Activated CD4-positive, alpha-beta T cell treated with anti-CD3 and anti-CD28 coated beads for 36 hours (primary cell): Measurements from ENCODE around the gene SARNP. TPM values are rescaled to one million over a fixed set of nuclear protein-coding genes. Genes with fewer than 3 reads are reported as not detected.

ENCODE experiments used
- ATAC-seq: fragments of 200-7000 bp; cut with Tn5 transposase; one replicate; pipeline ENCODE4 v1.10.0; 2021; ENCODE audit warnings: mild to moderate bottlenecking, moderate library complexity
- CTCF ChIA-PET: fragments of 350-600 bp; sonication (Branson Sonifier 250); formaldehyde crosslinking; loops from one replicate; lab custom pipeline; 2021; ENCODE audit warnings: antibody characterized with exemption; lab: Charles Lee
- POLR2A ChIA-PET: fragments of 350-600 bp; sonication (Branson Sonifier 250); formaldehyde crosslinking; loops from one replicate; lab custom pipeline; 2021; ENCODE audit warnings: antibody characterized with exemption, inconsistent platforms; lab: Charles Lee
- DNase-seq: peaks from one replicate; pipeline ENCODE4 v3.0.0-alpha.2; 2020
- H3K27ac Mint-ChIP-seq: one replicate; pipeline ENCODE4 v1.8.0; 2021; ENCODE audit warnings: mixed read lengths
- H3K27me3 Mint-ChIP-seq: one replicate; pipeline ENCODE4 v1.8.0; 2021; ENCODE audit warnings: mixed read lengths
- H3K36me3 Mint-ChIP-seq: one replicate; pipeline ENCODE4 v1.8.0; 2021; ENCODE audit warnings: low read depth, mixed read lengths
- H3K4me1 Mint-ChIP-seq: one replicate; pipeline ENCODE4 v1.8.0; 2021; ENCODE audit warnings: mixed read lengths
- H3K4me3 Mint-ChIP-seq: one replicate; pipeline ENCODE4 v1.8.0; 2021; ENCODE audit warnings: mild to moderate bottlenecking, moderate library complexity, mixed read lengths
- H3K9me3 Mint-ChIP-seq: one replicate; pipeline ENCODE4 v1.8.0; 2021; ENCODE audit warnings: low read depth, mixed read lengths
- intact Hi-C, 2 experiments: fragments of 100-400 bp; cut with DNase I in 1 of 2; cut with micrococcal nuclease in 1 of 2; formaldehyde crosslinking; loops; one replicate each; pipeline versions ENCODE4 v1.14.2 to v1.15.1; 2022 to 2024; cut with DNase I, micrococcal nuclease
- total RNA-seq, 2 experiments: library from RNA; stranded (reverse); gene quantifications; one replicate each; pipeline ENCODE4 v1.2.3, GENCODE V29; 2021

Gene SARNP
- total RNA-seq, 2 experiments from 2014 or later, result 111 to 114 TPM

DNA sequence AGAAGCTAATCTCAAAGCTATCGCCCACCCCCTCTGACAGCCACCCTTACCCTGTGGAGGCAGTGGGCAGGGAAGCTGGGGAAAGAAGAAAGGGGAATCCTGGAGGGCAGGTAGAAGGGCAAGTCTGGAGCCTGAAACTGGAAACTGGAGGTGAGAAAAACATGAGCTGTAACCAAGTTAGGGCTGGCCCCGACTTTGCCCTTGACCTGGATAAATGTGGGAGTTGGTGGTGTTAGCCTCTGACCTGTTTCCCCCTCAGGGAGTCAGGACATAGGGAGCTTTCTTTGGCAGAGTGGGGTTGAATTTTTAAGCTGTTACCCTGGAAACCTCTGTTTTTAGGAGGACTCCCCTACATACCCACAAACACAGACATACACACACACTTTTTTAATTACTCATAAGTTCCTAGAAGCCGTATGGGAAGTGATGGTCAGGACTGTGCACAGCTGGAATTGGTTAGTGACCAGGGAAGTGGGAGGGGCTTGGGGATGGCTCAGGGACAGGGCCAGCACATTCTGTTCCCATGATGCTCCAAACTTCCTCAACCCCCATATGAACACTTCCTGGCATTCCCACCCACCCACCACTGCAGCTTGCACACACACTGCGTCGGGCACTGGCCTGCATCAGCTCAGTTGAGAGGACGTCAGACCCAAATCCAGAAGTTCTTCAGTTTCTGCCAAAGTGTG, 30.2 kb upstream of the SARNP start:
- Mint-ChIP-seq H3K4me1 (peaks cover 14% of the 10 kb centered on the region), H3K4me3 (no peak overlapping the region), H3K9me3 (no peaks in the 10 kb centered on the region), H3K27ac (peak overlapping the region; percentile 74), H3K27me3 (peaks cover 2% of the 10 kb centered on the region), H3K36me3 (no peaks in the 10 kb centered on the region)
- ATAC-seq, result peak; percentile 79
- POLR2A ChIA-PET, result interaction anchor here (1.2 kb wide), 1 partner anchor 30 kb away, joined by 3 read pairs; the partner anchor contains the start of genes ORMDL2 and SARNP
- intact Hi-C loops, result no loop called here
- CTCF ChIA-PET, result interaction anchor here (0.6 to 0.7 kb wide), 3 partner anchors 17 to 1270 kb away, joined by 3 read pairs; no protein-coding TSS in a partner anchor
- DNase-seq, result peak; percentile 44

DNA sequence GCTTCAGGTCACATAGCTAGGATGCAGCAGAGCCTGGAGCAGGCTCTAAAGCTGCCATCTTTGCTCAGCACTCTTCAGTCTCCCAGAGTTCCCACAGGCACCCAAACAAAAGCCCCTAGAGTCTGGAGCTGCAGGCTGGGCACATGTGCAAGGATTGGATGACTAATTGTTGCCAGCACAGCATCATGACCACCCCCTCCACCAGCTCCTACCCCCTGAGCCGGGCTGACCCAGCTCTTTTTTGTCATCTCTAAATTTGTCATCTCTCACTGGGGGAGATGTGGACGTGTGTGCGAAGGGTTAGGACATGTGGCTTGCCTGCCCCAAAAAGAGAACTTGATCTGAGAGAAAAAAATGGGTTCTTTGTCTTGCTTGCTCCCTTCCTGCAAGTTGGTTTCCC, 29.5 kb upstream of the SARNP start:
- peak; percentile 78 for ATAC-seq
- H3K36me3 Mint-ChIP-seq, result no peaks in the 10 kb centered on the region

DNA sequence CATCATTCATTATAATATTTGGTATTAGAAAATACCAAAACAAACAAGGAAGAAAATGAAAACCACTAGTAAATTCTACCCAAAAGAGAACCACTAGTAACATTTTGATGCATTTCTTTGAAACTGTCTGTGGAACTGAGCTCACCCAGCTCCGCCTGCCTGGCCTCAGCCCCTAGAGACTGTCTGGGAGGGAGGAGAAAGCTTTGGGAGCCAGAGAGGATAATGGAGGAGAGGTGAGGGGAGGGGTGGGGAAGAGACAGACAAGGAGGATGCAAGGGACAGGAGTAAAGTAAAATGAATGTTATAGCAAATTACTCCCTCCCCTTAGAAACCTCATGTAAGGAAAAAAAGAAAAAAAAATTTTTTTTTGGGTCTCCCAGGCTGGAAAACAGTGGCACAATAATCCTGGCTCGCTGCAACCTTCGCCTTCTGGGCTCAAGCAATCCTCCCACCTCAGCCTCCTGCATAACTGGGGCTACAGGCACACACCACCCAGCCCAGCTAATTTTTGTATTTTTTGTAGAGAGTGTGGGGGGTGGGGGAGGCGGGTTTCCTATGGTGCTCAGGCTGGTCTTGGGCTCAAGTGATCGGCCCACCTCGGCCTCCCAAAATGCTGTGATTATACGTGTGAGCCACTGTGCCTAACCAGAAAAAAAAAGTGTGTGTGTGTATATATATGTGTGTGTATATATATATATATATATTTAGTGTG, 28.4 kb upstream of the SARNP start:
- H3K27ac Mint-ChIP-seq, result no peak overlapping the region
- H3K9me3 Mint-ChIP-seq, result no peaks in the 10 kb centered on the region
- CTCF ChIA-PET, result interaction anchor here (0.8 to 1.3 kb wide), 3 partner anchors 80 to 107 kb away, joined by 3 to 5 read pairs (median 3); no protein-coding TSS in a partner anchor

More for the DNA sequence above, 29.5 kb upstream of the SARNP start:
- peaks cover 14% of the 10 kb centered on the region for H3K4me1 Mint-ChIP-seq
- H3K9me3 Mint-ChIP-seq, result no peaks in the 10 kb centered on the region
- DNase-seq, result peak; percentile 61
- ChIA-PET POLR2A (interaction anchor here (0.6 to 1.2 kb wide), 3 partner anchors 29 to 139 kb away, joined by 3 to 4 read pairs (median 3); partner anchors contain the start of genes ITGA7, ORMDL2 and SARNP), CTCF (interaction anchor here (0.6 to 1.1 kb wide), 5 partner anchors 13 to 1271 kb away, joined by 3 to 5 read pairs (median 3); no protein-coding TSS in a partner anchor)
- intact Hi-C loops, result no loop called here
- H3K27me3 Mint-ChIP-seq, result peaks cover 2% of the 10 kb centered on the region
- H3K4me3 Mint-ChIP-seq, result no peak overlapping the region
- peak overlapping the region; percentile 74 for H3K27ac Mint-ChIP-seq

DNA sequence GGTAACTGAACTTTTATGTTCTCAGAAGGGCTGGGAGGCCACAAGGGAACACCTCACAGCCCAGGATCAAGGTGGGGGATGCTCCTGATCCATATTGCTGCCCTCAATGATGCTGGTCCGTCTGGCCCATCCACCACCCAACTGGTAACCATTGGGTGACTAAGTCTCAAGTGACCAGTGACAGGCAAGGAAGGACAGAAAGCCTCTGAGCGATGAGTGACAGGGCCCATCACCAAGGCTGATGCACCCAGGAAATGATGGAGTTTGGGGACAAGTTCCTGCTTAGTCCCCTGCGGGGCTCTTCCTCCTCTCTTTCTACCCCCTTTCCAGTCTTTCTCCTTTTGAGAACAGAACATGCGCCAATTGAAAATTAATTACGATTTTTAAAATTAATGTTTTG, 27.8 kb upstream of the SARNP start:
- H3K4me3 Mint-ChIP-seq, result no peak overlapping the region
- ChIA-PET CTCF (interaction anchor here (0.8 to 1.3 kb wide), 2 partner anchors 91 to 106 kb away, joined by 3 read pairs; no protein-coding TSS in a partner anchor), POLR2A (no interaction called here)
- no peaks in the 10 kb centered on the region for H3K9me3 Mint-ChIP-seq
- H3K27ac Mint-ChIP-seq, result no peak overlapping the region
- DNase-seq (no peak), ATAC-seq (no peak)
- no peaks in the 10 kb centered on the region for H3K36me3 Mint-ChIP-seq
- H3K4me1 Mint-ChIP-seq, result peaks cover 14% of the 10 kb centered on the region
- peaks cover 2% of the 10 kb centered on the region for H3K27me3 Mint-ChIP-seq
- intact Hi-C loops, result no loop called here

More for the DNA sequence above, 28.4 kb upstream of the SARNP start:
- H3K4me3 Mint-ChIP-seq, result no peak overlapping the region
- POLR2A ChIA-PET, result no interaction called here
- DNase-seq (no peak), ATAC-seq (no peak)
- intact Hi-C loops, result no loop called here
- no peaks in the 10 kb centered on the region for H3K36me3 Mint-ChIP-seq
- H3K27me3 Mint-ChIP-seq, result peaks cover 2% of the 10 kb centered on the region
- H3K4me1 Mint-ChIP-seq, result peaks cover 14% of the 10 kb centered on the region

DNA sequence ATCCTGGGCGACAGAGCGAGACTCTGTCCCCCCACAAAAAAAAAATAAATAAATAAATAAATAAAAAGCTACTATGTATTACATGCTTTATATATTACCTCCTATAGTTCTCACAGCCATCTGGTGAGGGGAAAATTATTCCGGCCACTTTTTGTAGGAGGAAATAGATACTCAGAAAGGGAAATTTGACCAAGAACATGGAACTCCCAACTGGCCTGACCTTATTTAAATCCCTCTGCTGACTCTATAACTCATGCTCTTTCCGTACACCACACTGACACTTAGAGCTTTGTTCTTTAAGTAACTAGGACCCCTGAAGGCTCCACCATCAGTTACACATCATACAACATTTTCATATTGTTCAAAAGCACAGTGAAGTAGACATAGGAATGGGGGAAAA, 27.4 kb upstream of the SARNP start:
- Mint-ChIP-seq H3K36me3 (no peaks in the 10 kb centered on the region), H3K27me3 (peaks cover 2% of the 10 kb centered on the region), H3K4me3 (no peak overlapping the region), H3K4me1 (peaks cover 14% of the 10 kb centered on the region), H3K9me3 (no peaks in the 10 kb centered on the region), H3K27ac (no peak overlapping the region)
- DNase-seq (no peak), ATAC-seq (no peak)
- intact Hi-C loops, result no loop called here
- POLR2A ChIA-PET, result no interaction called here
- CTCF ChIA-PET, result interaction anchor here (1.3 kb wide), 1 partner anchor 91 kb away, joined by 3 read pairs; no protein-coding TSS in a partner anchor

DNA sequence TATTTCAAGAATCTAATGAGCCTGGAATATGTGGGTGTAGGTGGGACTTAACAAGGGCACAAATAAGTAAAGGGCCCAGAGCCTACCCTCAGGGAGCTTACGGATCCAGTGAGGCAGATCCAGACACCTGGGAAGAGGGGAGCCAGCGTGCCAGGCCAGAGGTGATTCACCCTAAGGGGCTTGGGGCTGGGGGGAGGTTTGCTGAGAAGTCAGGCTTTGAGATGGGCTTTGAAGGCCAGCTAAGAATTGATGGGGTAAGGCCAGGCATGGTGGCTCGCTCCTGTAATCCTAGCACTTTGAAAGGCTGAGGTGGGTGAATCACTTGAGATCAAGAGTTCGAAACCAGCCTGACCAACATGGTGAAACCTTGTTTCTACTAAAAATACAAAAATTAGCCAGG, 25.9 kb upstream of the SARNP start:
- ChIA-PET CTCF (interaction anchor here (0.8 to 1.3 kb wide), 2 partner anchors 17 to 105 kb away, joined by 3 read pairs; no protein-coding TSS in a partner anchor), POLR2A (no interaction called here)
- no peak for ATAC-seq
- Mint-ChIP-seq H3K27ac (no peak overlapping the region), H3K4me1 (peaks cover 12% of the 10 kb centered on the region), H3K36me3 (no peaks in the 10 kb centered on the region), H3K27me3 (no peaks in the 10 kb centered on the region), H3K9me3 (no peaks in the 10 kb centered on the region), H3K4me3 (no peak overlapping the region)
- intact Hi-C loops, result no loop called here
- DNase-seq, result no peak

DNA sequence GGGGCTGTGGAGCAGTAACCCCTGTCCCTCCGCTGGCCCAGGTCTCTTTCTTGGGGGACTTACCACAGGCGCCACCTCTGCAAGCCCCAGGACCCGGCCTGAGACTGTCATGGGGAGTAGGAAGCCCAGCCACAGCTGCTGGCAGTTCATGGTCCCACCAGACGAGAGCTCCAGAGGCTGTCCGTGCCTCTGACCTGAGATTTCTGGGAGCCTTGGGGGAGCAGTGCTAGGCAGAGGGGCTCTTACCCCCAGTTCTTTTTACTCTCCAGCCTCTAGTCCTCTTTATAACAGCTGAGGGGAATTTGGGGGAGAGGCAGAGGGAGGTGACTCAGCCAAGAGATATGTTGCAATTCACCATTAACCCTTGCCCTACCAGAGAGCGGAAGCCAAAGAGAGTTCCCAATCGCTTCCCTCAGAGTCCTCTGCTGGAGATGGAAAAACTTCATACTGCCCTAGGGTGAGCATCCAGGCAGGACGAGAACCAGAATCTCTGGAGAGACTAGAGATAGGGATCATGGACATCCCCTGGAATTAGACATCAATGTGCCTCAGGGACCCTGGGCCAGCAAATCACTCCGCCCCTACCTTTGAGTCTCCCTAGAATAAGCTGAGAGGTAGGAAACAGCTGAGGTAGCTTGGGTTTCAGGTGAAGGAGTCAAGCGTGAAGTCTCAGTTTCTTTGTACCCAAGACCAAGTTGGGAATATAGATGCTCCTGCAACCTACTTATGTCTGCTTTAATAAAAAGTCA, 25.3 kb upstream of the SARNP start, which contains the start of gene MMP19:
Gene MMP19, minus strand, starts transcription at position 256 of the 749 bp plus-strand sequence. Its CDS starts 106 bp downstream, at position 150.
- ATAC-seq, result peak; percentile 34
- Mint-ChIP-seq H3K4me3 (no peak within 1 kb of the TSS), H3K27me3 (no peaks in the 10 kb centered on the region), H3K36me3 (no peaks in the 10 kb centered on the region), H3K4me1 (peaks cover 10% of the 10 kb centered on the region), H3K9me3 (no peaks in the 10 kb centered on the region), H3K27ac (peak within 1 kb of the TSS; percentile 52)
- ChIA-PET CTCF (interaction anchor here (1.3 kb wide), 1 partner anchor 104 kb away, joined by 3 read pairs; no protein-coding TSS in a partner anchor), POLR2A (no interaction called here)
- intact Hi-C loops, result no loop called here
- no peak for DNase-seq

DNA sequence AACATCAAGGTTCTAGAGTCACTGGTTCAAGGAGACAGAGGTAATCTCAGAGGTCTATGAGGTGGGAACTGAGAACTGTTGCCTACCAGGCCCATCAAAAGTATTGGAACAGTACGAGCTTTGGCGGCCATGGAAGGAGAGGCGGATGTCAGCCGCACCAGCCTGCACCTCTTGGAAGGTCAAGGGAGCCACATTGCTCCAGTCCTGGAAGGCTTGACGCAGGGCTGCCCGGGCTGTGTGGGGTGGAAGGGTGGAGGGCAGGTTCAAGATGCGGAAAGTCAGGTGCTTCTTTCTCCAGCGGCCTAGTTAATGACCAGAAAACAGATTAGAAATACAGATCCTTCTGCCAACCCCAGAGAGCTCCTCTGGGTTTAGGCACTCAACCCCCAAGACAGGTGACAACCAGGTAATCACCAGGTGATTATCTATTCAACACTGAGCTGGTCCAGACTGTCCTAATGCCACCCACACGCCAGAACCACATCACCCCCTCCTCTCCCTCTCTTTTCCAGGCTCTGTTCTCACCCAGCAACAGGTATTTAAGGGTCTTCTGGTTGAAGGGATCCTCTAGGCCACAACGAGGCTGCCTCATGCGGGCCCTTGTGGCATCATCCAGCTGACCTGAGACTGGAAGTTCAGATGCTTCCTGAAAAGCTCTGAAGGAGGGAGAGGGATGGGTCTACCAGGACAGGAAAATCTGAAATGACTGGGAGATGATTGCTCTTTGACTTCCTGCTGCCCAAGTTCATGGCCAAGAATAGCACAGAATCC, 23.2 kb upstream of the SARNP start:
- H3K27ac Mint-ChIP-seq, result no peak overlapping the region
- no peaks in the 10 kb centered on the region for H3K9me3 Mint-ChIP-seq
- DNase-seq (no peak), ATAC-seq (no peak)
- CTCF ChIA-PET, result no interaction called here
- no peaks in the 10 kb centered on the region for H3K36me3 Mint-ChIP-seq
- H3K27me3 Mint-ChIP-seq, result no peaks in the 10 kb centered on the region
- POLR2A ChIA-PET, result no interaction called here
- H3K4me3 Mint-ChIP-seq, result no peak overlapping the region
- intact Hi-C loops, result no loop called here
- no peaks in the 10 kb centered on the region for H3K4me1 Mint-ChIP-seq

DNA sequence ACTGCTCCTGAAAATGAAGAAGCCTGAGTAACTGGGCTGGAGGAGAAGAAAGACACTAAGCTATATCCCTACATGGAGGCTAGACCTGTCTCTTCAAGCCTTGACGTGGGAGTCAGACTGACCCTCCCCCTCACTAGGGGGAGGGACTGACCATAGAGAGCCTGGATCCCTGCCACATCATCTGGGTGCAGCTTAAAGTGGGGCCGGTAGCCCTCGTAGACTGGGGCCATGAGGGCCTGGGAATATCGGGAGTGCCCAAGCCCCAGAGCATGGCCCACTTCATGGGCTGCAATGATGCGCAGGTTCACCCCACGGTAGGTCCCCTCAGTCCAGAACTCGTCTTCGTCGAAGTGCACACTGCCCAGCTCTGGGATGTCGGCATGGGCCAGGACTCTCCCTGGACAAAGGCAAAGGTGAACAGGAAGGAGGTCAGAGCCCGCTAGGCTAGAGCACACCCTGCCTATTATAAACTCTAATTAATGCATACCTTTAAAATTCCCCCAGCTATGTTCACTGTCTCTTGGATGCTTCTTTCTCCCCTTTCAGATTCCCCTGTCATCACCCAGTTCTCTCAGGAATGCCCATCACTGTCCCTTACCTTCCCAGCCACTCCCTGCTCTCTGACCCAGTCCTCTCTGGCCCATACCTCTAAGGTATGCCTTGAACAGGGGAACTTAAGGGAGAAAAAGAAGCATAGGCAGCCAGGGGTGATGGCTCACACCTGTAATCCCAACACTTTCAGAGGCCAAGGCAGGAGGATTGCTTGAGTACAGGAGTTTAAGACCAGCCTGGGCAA, 22.0 kb upstream of the SARNP start:
- no peak for ATAC-seq
- ChIA-PET POLR2A (no interaction called here), CTCF (interaction anchor here (0.5 kb wide), 1 partner anchor 115 kb away, joined by 6 read pairs; no protein-coding TSS in a partner anchor)

DNA sequence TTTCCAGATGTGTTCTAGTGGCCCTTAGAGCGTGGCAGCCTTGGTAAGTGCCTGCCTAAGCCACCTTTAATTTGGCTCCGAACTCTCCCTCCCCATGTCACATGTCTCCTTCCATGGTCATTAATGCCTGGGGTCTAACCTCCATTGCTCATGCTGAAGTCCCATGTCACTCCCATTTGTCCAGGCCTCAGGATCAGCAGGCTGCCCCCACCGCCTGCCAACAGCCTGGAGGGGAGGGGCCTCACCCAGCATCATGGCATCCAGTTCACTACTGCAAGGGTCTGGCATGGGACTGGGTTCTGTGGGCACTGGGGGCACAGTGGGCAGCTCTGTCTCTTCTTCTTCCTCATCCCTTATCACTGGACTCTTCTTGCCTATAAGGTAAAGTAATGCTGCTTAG, 20.8 kb upstream of the SARNP start:
- H3K4me3 Mint-ChIP-seq, result no peak overlapping the region
- intact Hi-C loops, result no loop called here
- ChIA-PET POLR2A (no interaction called here), CTCF (no interaction called here)
- no peaks in the 10 kb centered on the region for H3K9me3 Mint-ChIP-seq
- H3K27ac Mint-ChIP-seq, result no peak overlapping the region
- H3K36me3 Mint-ChIP-seq, result no peaks in the 10 kb centered on the region
- no peaks in the 10 kb centered on the region for H3K4me1 Mint-ChIP-seq
- no peak for DNase-seq
- no peaks in the 10 kb centered on the region for H3K27me3 Mint-ChIP-seq
- ATAC-seq, result no peak

More for the DNA sequence above, 22.0 kb upstream of the SARNP start:
- H3K36me3 Mint-ChIP-seq, result no peaks in the 10 kb centered on the region
- no peaks in the 10 kb centered on the region for H3K27me3 Mint-ChIP-seq
- H3K27ac Mint-ChIP-seq, result no peak overlapping the region
- no peaks in the 10 kb centered on the region for H3K9me3 Mint-ChIP-seq
- intact Hi-C loops, result no loop called here
- DNase-seq, result no peak
- no peak overlapping the region for H3K4me3 Mint-ChIP-seq
- no peaks in the 10 kb centered on the region for H3K4me1 Mint-ChIP-seq
